Measurements from ENCODE around the gene RTP3.

DNA sequence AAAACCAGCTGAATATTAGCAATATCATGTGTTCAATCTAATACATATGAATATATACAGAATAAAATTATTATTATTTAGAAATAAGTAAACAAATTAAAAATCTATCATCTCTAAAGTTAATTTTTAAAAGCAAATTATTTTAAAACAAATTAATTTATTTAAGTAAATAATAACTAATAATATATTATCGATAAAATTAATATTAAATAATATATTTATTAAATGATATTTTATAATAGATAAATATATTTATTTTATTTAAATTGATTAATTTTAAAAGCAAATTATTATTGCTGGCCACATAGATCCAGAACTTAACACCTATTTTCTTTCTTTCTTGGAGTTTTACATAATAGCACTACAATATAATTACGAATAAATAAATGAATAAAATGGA is 22.2 kb downstream of the RTP3 start:
- TF ChIP-seq CTCF (IDR thresholded peaks at IDR 0.05) = no peak
- no peak for TF ChIP-seq RFX5 (IDR thresholded peaks at IDR 0.05)
- TF ChIP-seq NR3C1 (IDR thresholded peaks at IDR 0.05) = no peak

Measured in A549 (cell line).